ENCODE results near the gene ISCA1.

Gene ISCA1

DNA sequence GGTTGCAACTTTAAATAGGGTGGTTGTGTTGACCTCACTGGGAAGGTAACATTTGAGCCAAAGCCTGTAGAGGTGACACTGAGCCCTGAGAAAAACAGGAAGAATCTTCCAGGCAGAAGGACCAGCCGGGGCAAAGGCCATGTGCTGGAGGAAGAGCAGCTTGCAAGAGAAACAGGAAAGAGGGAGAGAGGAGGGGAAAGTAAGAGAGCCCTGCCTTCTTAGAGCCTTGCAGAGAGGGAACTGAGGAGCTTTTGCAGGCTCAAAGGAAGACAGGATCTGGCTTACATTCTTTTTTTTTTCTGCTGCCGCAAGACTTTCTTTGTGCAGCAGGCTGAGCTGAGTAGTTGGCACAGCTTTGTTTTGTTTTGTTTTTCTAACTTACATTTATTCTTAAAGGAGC lies 40.3 kb downstream of the ISCA1 start:
- in situ Hi-C loops (cut with HindIII; ENCODE audit: low pct_ligation_motif_present, low sequenced_read_pairs) = no loop called here
- Histone ChIP-seq H3K4me3 (ENCODE audit: low read depth, low read length) (no peak overlapping the region), H3K27me3 (replicated peaks) (no peaks in the 10 kb centered on the region), H3K27ac (no peak overlapping the region), H3K36me3 (replicated peaks) (no peaks in the 10 kb centered on the region)
- no peak for DNase-seq
- no peak for TF ChIP-seq CTCF (IDR thresholded peaks at IDR 0.05; ENCODE audit: low read depth, low read length, missing control alignments)

- Histone ChIP-seq H3K36me3 (replicated peaks) (no peaks in the 10 kb centered on the region), H3K27ac (no peak overlapping the region), H3K4me3 (ENCODE audit: low read depth, low read length) (no peak overlapping the region), H3K27me3 (replicated peaks) (no peaks in the 10 kb centered on the region)
- TF ChIP-seq CTCF (IDR thresholded peaks at IDR 0.05; ENCODE audit: low read depth, low read length, missing control alignments) = no peak
- in situ Hi-C loops (cut with HindIII; ENCODE audit: low pct_ligation_motif_present, low sequenced_read_pairs) = no loop called here
- no peak for DNase-seq
Measured at GRCh38 chr9:86241216-86241615, 41.1 kb downstream of the ISCA1 start.

DNA sequence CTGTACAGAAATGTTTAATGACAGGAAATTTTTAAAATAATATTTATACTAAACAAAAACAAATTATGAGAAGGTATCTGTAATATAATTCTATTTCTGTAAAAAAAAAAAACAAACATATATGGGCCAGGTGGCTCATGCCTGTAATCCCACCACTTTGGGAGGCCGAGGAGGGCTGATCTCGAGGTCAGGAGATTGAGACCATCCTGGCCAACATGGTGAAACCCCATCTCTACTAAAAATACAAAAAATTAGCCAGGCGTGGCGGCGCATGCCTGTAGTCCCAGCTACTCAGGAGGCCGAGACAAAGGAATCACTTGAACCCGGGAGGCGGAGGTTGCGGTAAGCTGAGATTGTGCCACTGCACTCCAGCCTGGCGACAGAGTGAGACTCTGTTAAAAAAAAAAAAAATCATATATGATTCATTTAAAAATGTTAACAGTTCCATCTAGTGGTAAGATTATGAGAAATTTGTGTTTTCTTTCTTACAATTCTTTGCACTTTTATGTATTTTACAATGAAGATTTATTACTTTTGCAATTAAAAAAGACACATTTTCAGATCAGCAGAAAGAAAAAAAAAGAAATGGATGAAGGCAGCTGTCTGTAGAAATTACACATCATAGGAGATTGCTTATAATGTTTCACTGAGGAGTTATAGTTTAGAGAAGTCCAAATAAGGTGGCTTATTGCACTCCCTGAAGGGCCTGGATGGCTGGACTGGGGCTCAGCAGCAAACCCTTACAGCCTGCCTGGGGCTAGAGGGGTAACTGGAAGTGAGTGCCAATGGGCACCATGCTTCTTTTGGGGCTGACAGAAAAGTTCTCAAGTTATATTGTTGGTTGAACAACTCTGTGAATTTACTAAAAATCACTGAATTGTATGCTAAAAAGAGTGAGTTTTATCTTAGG lies 43.2 kb downstream of the ISCA1 start:
- DNase-seq = no peak
- no peak overlapping the region for H3K27ac ChIP-seq
- in situ Hi-C loops (cut with HindIII; ENCODE audit: low pct_ligation_motif_present, low sequenced_read_pairs) = no loop called here
- H3K27me3 ChIP-seq (replicated peaks) = no peaks in the 10 kb centered on the region
- no peaks in the 10 kb centered on the region for H3K36me3 ChIP-seq (replicated peaks)
- no peak overlapping the region for H3K4me3 ChIP-seq (ENCODE audit: low read depth, low read length)
- peak; percentile 0 for TF ChIP-seq CTCF (IDR thresholded peaks at IDR 0.05; ENCODE audit: low read depth, low read length, missing control alignments)

- TF ChIP-seq CTCF (IDR thresholded peaks at IDR 0.05; ENCODE audit: low read depth, low read length, missing control alignments) = no peak
- in situ Hi-C loops (cut with HindIII; ENCODE audit: low pct_ligation_motif_present, low sequenced_read_pairs) = no loop called here
- no peak for DNase-seq
- Histone ChIP-seq H3K27ac (no peak overlapping the region), H3K27me3 (replicated peaks) (no peaks in the 10 kb centered on the region), H3K36me3 (replicated peaks) (no peaks in the 10 kb centered on the region), H3K4me3 (ENCODE audit: low read depth, low read length) (no peak overlapping the region)
Measured at GRCh38 chr9:86230858-86231257, 51.5 kb downstream of the ISCA1 start.

DNA sequence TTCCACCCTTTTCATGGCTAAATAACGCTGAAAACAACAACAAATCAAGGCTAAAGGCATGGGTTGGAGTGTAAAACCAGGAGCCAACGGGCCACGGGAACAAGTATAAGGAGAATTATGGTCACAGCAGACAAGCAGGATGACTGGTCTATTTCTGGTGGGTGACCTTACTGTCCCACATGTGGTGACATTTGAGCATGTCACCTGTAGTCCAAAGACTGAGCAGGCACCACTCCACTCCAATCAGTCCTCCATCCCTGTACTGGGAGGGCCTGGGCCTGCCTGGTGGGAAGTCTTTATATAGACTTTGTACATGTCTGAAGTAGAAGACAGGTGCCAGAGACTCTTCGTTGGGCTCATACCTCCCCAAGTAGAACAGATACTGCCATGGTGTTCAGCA lies 59.7 kb downstream of the ISCA1 start:
- no peak for TF ChIP-seq CTCF (IDR thresholded peaks at IDR 0.05; ENCODE audit: low read depth, low read length, missing control alignments)
- H3K27me3 ChIP-seq (replicated peaks) = no peaks in the 10 kb centered on the region
- H3K4me3 ChIP-seq (ENCODE audit: low read depth, low read length) = no peak overlapping the region
- in situ Hi-C loops (cut with HindIII; ENCODE audit: low pct_ligation_motif_present, low sequenced_read_pairs) = no loop called here
- H3K36me3 ChIP-seq (replicated peaks) = no peaks in the 10 kb centered on the region
- DNase-seq = no peak
- H3K27ac ChIP-seq = no peak overlapping the region

DNA sequence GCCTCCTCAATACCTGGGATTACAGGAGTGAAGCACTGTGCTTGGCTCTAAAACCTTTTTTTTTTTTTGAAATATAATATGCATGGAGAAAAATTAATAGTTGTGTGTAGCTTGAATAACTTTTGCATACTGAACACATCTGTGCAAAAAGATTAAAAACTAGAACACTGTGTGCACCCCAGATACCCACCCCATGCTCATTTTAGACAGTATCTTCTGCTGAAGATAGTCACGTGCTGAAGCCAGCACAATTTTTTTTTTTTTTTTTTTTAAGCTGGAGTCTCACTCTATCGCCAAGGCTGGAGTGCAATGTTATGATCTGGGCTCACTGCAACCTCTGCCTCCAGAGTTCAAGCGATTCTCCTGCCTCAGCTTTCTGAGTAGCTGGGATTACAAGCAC lies 62.7 kb downstream of the ISCA1 start:
- Histone ChIP-seq H3K36me3 (replicated peaks) (no peaks in the 10 kb centered on the region), H3K27ac (no peak overlapping the region), H3K4me3 (ENCODE audit: low read depth, low read length) (no peak overlapping the region), H3K27me3 (replicated peaks) (no peaks in the 10 kb centered on the region)
- no peak for DNase-seq
- no peak for TF ChIP-seq CTCF (IDR thresholded peaks at IDR 0.05; ENCODE audit: low read depth, low read length, missing control alignments)
- in situ Hi-C loops (cut with HindIII; ENCODE audit: low pct_ligation_motif_present, low sequenced_read_pairs) = no loop called here

Measured in brain microvascular endothelial cell (primary cell).